ENCODE measurements around the gene GRM7.

GRCh38 chr3:6985848-6986247 is 124.9 kb downstream of the GRM7 start:
- TF ChIP-seq CTCF (conservative IDR thresholded peaks at IDR 0.05; ENCODE audit: low read depth, low read length) (no peak), EZH2 (IDR thresholded peaks at IDR 0.05; ENCODE audit: borderline replicate concordance, low read depth, low read length, poor library complexity, severe bottlenecking) (no peak)

Measured in A673 (cell line).